K562 (cell line): ENCODE measurements around the gene ST6GALNAC2. TPM values are rescaled to one million over a fixed set of nuclear protein-coding genes. Genes with fewer than 3 reads are reported as not detected.

ENCODE experiments used
- AFF4 ChIP-seq: sonication (generic); formaldehyde crosslinking; IDR thresholded peaks from 2 replicates; pipeline ENCODE4 v1.8.0; 2023; ENCODE audit warnings: mild to moderate bottlenecking, missing genetic modification reagents
- CEBPB ChIP-seq: fragments of 450-650 bp; IDR thresholded peaks from 2 replicates; pipeline ENCODE4 v1.6.1; 2016; ENCODE audit warnings: missing genetic modification characterization, missing compliant biosample characterization
- CXXC5 ChIP-seq: fragments of 250-450 bp; sonication (Bioruptor Pico); IDR thresholded peaks from 2 replicates; pipeline ENCODE4 v1.8.0; 2022; ENCODE audit warnings: inconsistent platforms, mild to moderate bottlenecking, moderate library complexity
- E2F3 ChIP-seq: fragments of 250-450 bp; sonication (Bioruptor Pico); IDR thresholded peaks from 2 replicates; pipeline ENCODE4 v1.4.0; 2020; ENCODE audit warnings: mild to moderate bottlenecking
- GTF2F1 ChIP-seq: IDR thresholded peaks from 2 replicates; pipeline ENCODE4 v1.6.1; 2011; ENCODE audit warnings: low read depth, low read length, improper control_type of control experiment
- HNRNPH1 ChIP-seq: fragments of 200-400 bp; formaldehyde crosslinking; optimal IDR thresholded peaks from 2 replicates; pipeline ENCODE3; 2017; ENCODE audit warnings: low read depth, mild to moderate bottlenecking, low read length, moderate library complexity
- KLF6 ChIP-seq: fragments of 250-450 bp; sonication (Bioruptor Pico); IDR thresholded peaks from 2 replicates; pipeline ENCODE4 v1.4.0; 2020; ENCODE audit warnings: mild to moderate bottlenecking, moderate library complexity, borderline replicate concordance
- LEF1 ChIP-seq: fragments of 450-650 bp; IDR thresholded peaks from 2 replicates; pipeline ENCODE4 v1.6.1; 2016; ENCODE audit warnings: mild to moderate bottlenecking
- MTA3 ChIP-seq: fragments of 450-650 bp; formaldehyde crosslinking; IDR thresholded peaks from 2 replicates; pipeline ENCODE4 v1.6.1; 2017; ENCODE audit warnings: mild to moderate bottlenecking, borderline replicate concordance
- NFATC3 ChIP-seq: fragments of 450-650 bp; IDR thresholded peaks from 2 replicates; pipeline ENCODE4 v1.6.1; 2017; ENCODE audit warnings: mild to moderate bottlenecking
- NR3C1 ChIP-seq: sonication (generic); formaldehyde crosslinking; IDR thresholded peaks from 2 replicates; pipeline ENCODE4 v1.8.1; 2022; ENCODE audit warnings: missing genetic modification reagents
- POLR2A ChIP-seq: fragments of 450-650 bp; conservative IDR thresholded peaks from 2 replicates; pipeline ENCODE4 v1.6.1; 2016
- RBM34 ChIP-seq: fragments of 200-400 bp; formaldehyde crosslinking; IDR thresholded peaks from 2 replicates; pipeline ENCODE4 v1.6.1; 2018; ENCODE audit warnings: low read length, borderline replicate concordance; ENCODE audit not compliant: insufficient read depth
- RFX7 ChIP-seq: fragments of 250-450 bp; sonication (Bioruptor Pico); IDR thresholded peaks from 2 replicates; pipeline ENCODE4 v1.5.1; 2021; ENCODE audit warnings: mild to moderate bottlenecking
- SLC30A9 ChIP-seq: fragments of 250-450 bp; sonication (Bioruptor Pico); IDR thresholded peaks from 2 replicates; pipeline ENCODE4 v1.8.0; 2022; ENCODE audit warnings: mild to moderate bottlenecking, moderate library complexity
- SP2 ChIP-seq: IDR thresholded peaks from 2 replicates; pipeline ENCODE4 v1.6.1; 2011; ENCODE audit warnings: mild to moderate bottlenecking, low read depth, low read length, moderate library complexity; ENCODE audit not compliant: poor library complexity, severe bottlenecking; ENCODE audit errors: extremely low read depth
- TCF15 ChIP-seq: fragments of 250-450 bp; sonication (Bioruptor Pico); IDR thresholded peaks from 2 replicates; pipeline ENCODE4 v1.8.0; 2022; ENCODE audit warnings: moderate library complexity, mild to moderate bottlenecking, inconsistent platforms
- YY1 ChIP-seq, 3 experiments: IDR thresholded peaks; 2 replicates each; pipeline ENCODE4 v1.6.1; 2011; ENCODE audit warnings: low read length in 2 of 3, mild to moderate bottlenecking in 2 of 3, moderate library complexity in 2 of 3, borderline replicate concordance in 1 of 3, control low read depth in 1 of 3, low read depth in 1 of 3; ENCODE audit not compliant: insufficient read depth in 3 of 3, insufficient replicate concordance in 2 of 3, control insufficient read depth in 1 of 3, insufficient read length in 1 of 3; ENCODE audit errors: extremely low read depth in 1 of 3
- ZNF146 ChIP-seq: IDR thresholded peaks from one replicate; pipeline ENCODE4 v1.6.1; 2018; ENCODE audit warnings: missing compliant biosample characterization; ENCODE audit not compliant: unreplicated experiment
- ZNF274 ChIP-seq: IDR thresholded peaks from 2 replicates; pipeline ENCODE4 v1.6.1; 2011; ENCODE audit warnings: low read depth, mild to moderate bottlenecking, low read length, moderate library complexity, borderline replicate concordance
- ZNF785 ChIP-seq: fragments of 250-450 bp; sonication (Bioruptor Pico); IDR thresholded peaks from 2 replicates; pipeline ENCODE4 v1.4.0; 2020; ENCODE audit warnings: mild to moderate bottlenecking
- polyA plus RNA-seq, 8 experiments: library from polyadenylated mRNA; depleted of rRNA in 4 of 8; stranded (reverse) in 5 of 8; unstranded in 3 of 8; fragments of >200 nt; fragmentation: Nextera tagmentation in 2 of 8; fragmentation: Illumina TruSeq in 1 of 8; extraction: Ambion mirVana in 2 of 8; extraction: Trizol in 1 of 8; gene quantifications; 2 replicates each; pipeline versions ENCODE4 v1.2.1 to v1.2.3, GENCODE V29; 2011 to 2014; ENCODE audit warnings: inconsistent platforms in 1 of 8, missing spikeins in 1 of 8
- total RNA-seq, 7 experiments: library from RNA; depleted of rRNA in 6 of 7; stranded (reverse); fragments of >200 nt in 6 of 7; fragmentation: Illumina TruSeq in 2 of 7; extraction: Trizol in 2 of 7; gene quantifications; 2 replicates each; pipeline versions ENCODE4 v1.2.1 to v1.2.3, GENCODE V29; 2011 to 2021; ENCODE audit warnings: low replicate concordance in 1 of 7

Gene ST6GALNAC2
- total and polyA plus RNA-seq, 9 of the 15 experiments (the other 6 are each of a cell fraction or from before 2014, with no cell fraction given), result 0.18 TPM; not detected in 8

GRCh38 chr17:76529224-76530094 is 56.2 kb downstream of the ST6GALNAC2 start (continued):
- no peak for TF ChIP-seq TCF15 (CRISPR knock-in tag)
- no peak for TF ChIP-seq HNRNPH1
- TF ChIP-seq GTF2F1, result no peak
- TF ChIP-seq RFX7 (CRISPR knock-in tag), result no peak
- no peak for TF ChIP-seq ZNF146 (CRISPR knock-in tag)
- no peak for TF ChIP-seq KLF6
- no peak for TF ChIP-seq ZNF785 (CRISPR knock-in tag)
- no peak for TF ChIP-seq CEBPB (tag)
- TF ChIP-seq ZNF274, result no peak
- no peak for TF ChIP-seq SLC30A9 (CRISPR knock-in tag)
- TF ChIP-seq E2F3, result no peak
- TF ChIP-seq SP2, result no peak
- no peak for TF ChIP-seq CXXC5
- TF ChIP-seq RBM34, result no peak
- TF ChIP-seq NR3C1 (CRISPR knock-in tag), result no peak
- no peak; the same call in 1 of the 2 replicates for TF ChIP-seq POLR2A
- TF ChIP-seq NFATC3, result no peak
- 0 out of 2 replicates have a peak, but pooled peaks have one; percentile 7 for TF ChIP-seq AFF4 (CRISPR knock-in tag)
- TF ChIP-seq MTA3, result no peak; the same call in 1 of the 2 replicates
- TF ChIP-seq LEF1, result 0 out of 2 replicates have a peak, but pooled peaks have one; percentile 60
- peak in 1 of 3 experiments; percentile 17 for TF ChIP-seq YY1 (IDR thresholded peaks at IDR 0.05; ENCODE audit: borderline replicate concordance in 1 of 3, control insufficient read depth in 1 of 3, extremely low read depth in 1 of 3, insufficient read depth in 3 of 3, insufficient read length in 1 of 3, insufficient replicate concordance in 2 of 3, low read depth in 1 of 3, low read length in 2 of 3)
